HL-60 (cell line): Measurements from ENCODE around the gene NR2C1.

ENCODE experiments used
- DNase-seq, 2 experiments: peaks; one replicate each; pipeline ENCODE4 v3.0.0-alpha.2; 2010 to 2020; ENCODE audit warnings: low read depth in 1 of 2, low spot score in 1 of 2
- H3K27ac ChIP-seq: fragments of 250-450 bp; sonication (Bioruptor Pico); replicated peaks from 2 replicates; pipeline ENCODE4 v1.5.1; 2020; ENCODE audit warnings: mild to moderate bottlenecking, moderate library complexity
- H3K27me3 ChIP-seq: fragments of 250-450 bp; sonication (Bioruptor Pico); 2 replicates; pipeline ENCODE4 v1.5.1; 2021; ENCODE audit warnings: mild to moderate bottlenecking, moderate library complexity; ENCODE audit not compliant: insufficient read depth, poor library complexity, severe bottlenecking
- H3K4me3 ChIP-seq: replicated peaks from 2 replicates; pipeline ENCODE4 v1.5.1; 2011; ENCODE audit warnings: mild to moderate bottlenecking, control low read depth, low read length; ENCODE audit not compliant: insufficient read depth
- GABPA ChIP-seq: IDR thresholded peaks from 2 replicates; pipeline ENCODE4 v1.6.1; 2012; ENCODE audit warnings: low read depth
- POLR2AphosphoS5 ChIP-seq: IDR thresholded peaks from 2 replicates; pipeline ENCODE4 v1.6.1; 2012; ENCODE audit warnings: low read depth
- SPI1 ChIP-seq: IDR thresholded peaks from 2 replicates; pipeline ENCODE4 v1.6.1; 2012; ENCODE audit warnings: low read depth, mild to moderate bottlenecking, borderline replicate concordance
- long read RNA-seq: library from polyadenylated mRNA; unstranded; transcript quantifications from one replicate; pipeline ENCODE4 v2.0.0, GENCODE V29; 2020
- TF ChIP-seq, protein P1 (sequence below): IDR thresholded peaks from one replicate; pipeline ENCODE4 v1.5.1; 2011; ENCODE audit warnings: low read length, control low read depth, inconsistent platforms; ENCODE audit not compliant: insufficient read depth
- TF ChIP-seq, protein P2 (sequence below): IDR thresholded peaks from 2 replicates; pipeline ENCODE4 v1.6.1; 2012; ENCODE audit warnings: low read depth; ENCODE audit not compliant: insufficient replicate concordance

The NR2C1 gene
- long read RNA-seq, full-length matches to known transcripts: 15 of 95 reads
- long read RNA-seq, partial matches to known transcripts: 14 of 95 reads
- long read RNA-seq, other reads (novel, unspliced or antisense): 66 of 95 reads

DNA sequence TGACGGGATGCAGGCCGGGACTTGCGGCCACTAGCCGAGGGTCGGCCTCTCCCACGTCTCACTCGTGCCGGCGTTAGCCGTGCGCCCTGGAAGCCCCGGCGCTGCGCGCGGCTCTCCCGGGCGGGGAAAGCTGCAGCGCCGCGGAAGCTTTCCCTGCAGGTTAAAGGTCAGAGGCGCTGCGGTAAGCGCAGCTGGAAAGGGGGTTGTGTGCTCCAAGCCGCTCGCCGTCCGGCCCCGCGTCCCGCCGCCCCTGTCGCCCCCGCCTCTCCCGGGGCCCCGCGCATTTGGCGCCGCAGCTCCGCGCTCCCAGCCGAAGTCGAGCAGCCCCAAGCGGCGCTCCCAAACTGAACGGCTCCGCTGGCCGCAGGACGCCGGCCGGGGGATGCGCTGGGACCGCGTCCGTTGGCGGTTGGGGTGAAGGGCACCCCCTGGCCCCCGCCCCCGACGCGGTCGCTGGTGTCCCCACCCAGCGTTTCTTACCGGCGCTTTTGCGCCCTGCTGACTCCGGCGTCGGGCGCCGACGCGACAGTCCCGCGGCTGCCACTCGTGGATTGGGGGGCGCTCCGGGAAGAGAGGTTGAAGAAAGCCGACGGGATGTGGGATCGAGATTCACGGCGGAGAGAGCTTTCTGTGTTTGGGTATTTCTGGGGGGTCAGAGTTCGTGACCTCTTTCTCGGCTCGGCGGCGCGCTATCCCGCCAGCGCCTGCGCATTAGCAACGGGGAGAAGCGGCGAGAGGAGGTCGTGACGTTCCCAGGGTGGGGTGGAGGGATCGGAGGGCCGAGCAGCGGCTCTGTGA is at the start of gene NR2C1:
NR2C1 (minus strand) TSS at position 719 of the 798 bp plus-strand sequence. CDS start 6,234 bp downstream, outside the sequence.
- DNase-seq: peak; percentile 84 to 96
- Histone ChIP-seq H3K27ac (peak within 1 kb of the TSS; percentile 88), H3K4me3 (peak within 1 kb of the TSS; percentile 89), H3K27me3 (no peaks in the 10 kb centered on the region)
- TF ChIP-seq, protein P1, sequence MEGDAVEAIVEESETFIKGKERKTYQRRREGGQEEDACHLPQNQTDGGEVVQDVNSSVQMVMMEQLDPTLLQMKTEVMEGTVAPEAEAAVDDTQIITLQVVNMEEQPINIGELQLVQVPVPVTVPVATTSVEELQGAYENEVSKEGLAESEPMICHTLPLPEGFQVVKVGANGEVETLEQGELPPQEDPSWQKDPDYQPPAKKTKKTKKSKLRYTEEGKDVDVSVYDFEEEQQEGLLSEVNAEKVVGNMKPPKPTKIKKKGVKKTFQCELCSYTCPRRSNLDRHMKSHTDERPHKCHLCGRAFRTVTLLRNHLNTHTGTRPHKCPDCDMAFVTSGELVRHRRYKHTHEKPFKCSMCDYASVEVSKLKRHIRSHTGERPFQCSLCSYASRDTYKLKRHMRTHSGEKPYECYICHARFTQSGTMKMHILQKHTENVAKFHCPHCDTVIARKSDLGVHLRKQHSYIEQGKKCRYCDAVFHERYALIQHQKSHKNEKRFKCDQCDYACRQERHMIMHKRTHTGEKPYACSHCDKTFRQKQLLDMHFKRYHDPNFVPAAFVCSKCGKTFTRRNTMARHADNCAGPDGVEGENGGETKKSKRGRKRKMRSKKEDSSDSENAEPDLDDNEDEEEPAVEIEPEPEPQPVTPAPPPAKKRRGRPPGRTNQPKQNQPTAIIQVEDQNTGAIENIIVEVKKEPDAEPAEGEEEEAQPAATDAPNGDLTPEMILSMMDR: no peak
- TF ChIP-seq GABPA (no peak), SPI1 (no peak), POLR2AphosphoS5 (peak; percentile 51)
- TF ChIP-seq, protein P2, sequence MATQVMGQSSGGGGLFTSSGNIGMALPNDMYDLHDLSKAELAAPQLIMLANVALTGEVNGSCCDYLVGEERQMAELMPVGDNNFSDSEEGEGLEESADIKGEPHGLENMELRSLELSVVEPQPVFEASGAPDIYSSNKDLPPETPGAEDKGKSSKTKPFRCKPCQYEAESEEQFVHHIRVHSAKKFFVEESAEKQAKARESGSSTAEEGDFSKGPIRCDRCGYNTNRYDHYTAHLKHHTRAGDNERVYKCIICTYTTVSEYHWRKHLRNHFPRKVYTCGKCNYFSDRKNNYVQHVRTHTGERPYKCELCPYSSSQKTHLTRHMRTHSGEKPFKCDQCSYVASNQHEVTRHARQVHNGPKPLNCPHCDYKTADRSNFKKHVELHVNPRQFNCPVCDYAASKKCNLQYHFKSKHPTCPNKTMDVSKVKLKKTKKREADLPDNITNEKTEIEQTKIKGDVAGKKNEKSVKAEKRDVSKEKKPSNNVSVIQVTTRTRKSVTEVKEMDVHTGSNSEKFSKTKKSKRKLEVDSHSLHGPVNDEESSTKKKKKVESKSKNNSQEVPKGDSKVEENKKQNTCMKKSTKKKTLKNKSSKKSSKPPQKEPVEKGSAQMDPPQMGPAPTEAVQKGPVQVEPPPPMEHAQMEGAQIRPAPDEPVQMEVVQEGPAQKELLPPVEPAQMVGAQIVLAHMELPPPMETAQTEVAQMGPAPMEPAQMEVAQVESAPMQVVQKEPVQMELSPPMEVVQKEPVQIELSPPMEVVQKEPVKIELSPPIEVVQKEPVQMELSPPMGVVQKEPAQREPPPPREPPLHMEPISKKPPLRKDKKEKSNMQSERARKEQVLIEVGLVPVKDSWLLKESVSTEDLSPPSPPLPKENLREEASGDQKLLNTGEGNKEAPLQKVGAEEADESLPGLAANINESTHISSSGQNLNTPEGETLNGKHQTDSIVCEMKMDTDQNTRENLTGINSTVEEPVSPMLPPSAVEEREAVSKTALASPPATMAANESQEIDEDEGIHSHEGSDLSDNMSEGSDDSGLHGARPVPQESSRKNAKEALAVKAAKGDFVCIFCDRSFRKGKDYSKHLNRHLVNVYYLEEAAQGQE: no peak

DNA sequence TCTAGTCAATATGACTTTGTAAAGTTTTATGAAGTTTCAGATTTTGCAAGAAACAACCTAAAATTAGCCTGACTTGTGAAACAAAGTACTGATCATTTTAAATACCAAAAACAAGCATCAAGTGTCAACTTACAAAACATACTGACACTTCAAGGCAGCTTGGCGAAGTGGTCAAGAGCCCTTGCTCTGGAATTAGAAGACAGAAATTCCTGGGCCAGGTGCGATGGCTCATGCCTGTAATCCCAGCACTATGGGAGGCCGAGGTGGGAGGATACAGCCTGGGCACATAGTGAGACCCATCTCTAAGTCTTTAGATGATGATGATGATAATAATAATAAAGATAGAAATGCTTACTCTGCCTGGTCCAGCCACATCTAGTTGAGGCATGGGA is 45.4 kb upstream of the NR2C1 start:
- H3K4me3 ChIP-seq: no peak overlapping the region
- no peaks in the 10 kb centered on the region for H3K27me3 ChIP-seq
- DNase-seq: no peak
- H3K27ac ChIP-seq: no peak overlapping the region
- TF ChIP-seq SPI1: no peak
- TF ChIP-seq GABPA: no peak
- no peak for TF ChIP-seq POLR2AphosphoS5

DNA sequence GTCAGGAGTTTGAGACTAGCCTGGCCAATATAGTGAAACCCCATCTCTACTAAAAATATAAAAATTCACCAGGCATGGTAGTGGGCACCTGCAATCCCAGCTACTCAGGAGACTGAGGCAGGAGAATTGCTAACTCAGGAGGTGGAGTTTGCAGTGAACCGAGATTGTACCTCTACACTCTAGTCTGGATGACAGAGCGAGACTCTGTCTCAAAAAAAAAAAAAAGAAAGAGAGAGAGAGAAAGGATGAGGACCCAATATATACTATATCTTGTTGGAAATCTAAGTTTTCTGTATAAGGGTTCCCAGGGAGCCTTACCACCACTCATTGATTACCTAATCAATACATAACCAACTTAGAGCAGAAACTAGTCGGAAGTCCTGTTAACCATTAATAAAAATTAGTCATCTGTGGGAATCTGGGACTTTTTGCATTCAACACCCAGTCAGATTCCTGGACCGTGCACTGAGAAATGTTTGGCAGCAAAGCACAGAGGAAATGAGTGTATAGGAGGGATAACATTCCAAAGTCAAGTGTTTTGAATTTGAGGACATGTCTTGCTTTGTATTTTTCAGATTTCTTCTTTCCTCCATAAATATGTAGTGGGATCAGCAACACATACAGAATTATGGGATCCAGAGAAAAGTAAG is 44.8 kb upstream of the NR2C1 start:
- no peak overlapping the region for H3K27ac ChIP-seq

More for the DNA sequence above, 44.8 kb upstream of the NR2C1 start:
- no peaks in the 10 kb centered on the region for H3K27me3 ChIP-seq
- no peak for TF ChIP-seq POLR2AphosphoS5
- no peak for TF ChIP-seq SPI1
- TF ChIP-seq, protein P2: no peak
- TF ChIP-seq GABPA: no peak
- TF ChIP-seq, protein P1: no peak
- no peak overlapping the region for H3K4me3 ChIP-seq
- DNase-seq: no peak
